B cell (primary cell): Measurements from ENCODE around the gene PPP1R14B.

Experiments
- CTCF ChIP-seq: fragments of 200-600 bp; IDR thresholded peaks from one replicate; pipeline ENCODE4 v1.8.0; 2022; ENCODE audit warnings: antibody characterized with exemption, mild to moderate bottlenecking
- EZH2 ChIP-seq: IDR thresholded peaks from 2 replicates; pipeline ENCODE4 v1.6.1; 2012; ENCODE audit warnings: borderline replicate concordance, low read depth, mild to moderate bottlenecking, moderate library complexity, low read length; ENCODE audit not compliant: insufficient read depth, poor library complexity, severe bottlenecking

- TF ChIP-seq CTCF (no peak), EZH2 (no peak)
Observed at GRCh38 chr11:64204080-64204440, 42.7 kb downstream of the PPP1R14B start.
